IMR-90 (cell line): ENCODE results near the gene CNKSR2. TPM values are rescaled to one million over a fixed set of nuclear protein-coding genes. Genes with fewer than 3 reads are reported as not detected.

ENCODE experiments used
- ATAC-seq: fragments of 200-7000 bp; cut with Tn5 transposase; 2 replicates; pipeline ENCODE4 v1.9.1; 2020; ENCODE audit warnings: low read depth, mild to moderate bottlenecking, moderate library complexity
- BruUV-seq: library from RNA; stranded (reverse); fragments of 400-500 nt; replicated peaks from 2 replicates; lab custom pipeline; 2021; lab: Mats Ljungman, UMichigan
- CTCF ChIA-PET: fragments of 300-600 bp; formaldehyde crosslinking; extraction: SDS; loops from one replicate; lab custom pipeline; 2021; ENCODE audit warnings: antibody characterized with exemption; lab: Yijun Ruan, JAX
- POLR2A ChIA-PET: fragments of 300-600 bp; sonication (Branson Sonifier 250); formaldehyde crosslinking; loops from one replicate; lab custom pipeline; 2022; ENCODE audit warnings: antibody characterized with exemption; ENCODE audit not compliant: unreplicated experiment; lab: Charles Lee
- DNase-seq: peaks from one replicate; pipeline ENCODE4 v3.0.0; 2013
- H2AFZ ChIP-seq: replicated peaks from 2 replicates; pipeline ENCODE3; 2013; ENCODE audit warnings: low read length, mild to moderate bottlenecking; ENCODE audit not compliant: poor library complexity
- H2AK5ac ChIP-seq: 2 replicates; pipeline ENCODE4 v1.6.1; 2013; ENCODE audit warnings: low read depth, low read length, inconsistent platforms
- H2AK9ac ChIP-seq: replicated peaks from 2 replicates; pipeline ENCODE3; 2013; ENCODE audit warnings: mild to moderate bottlenecking, low read depth, low read length, moderate library complexity; ENCODE audit not compliant: poor library complexity
- H2BK120ac ChIP-seq: 2 replicates; pipeline ENCODE4 v1.6.1; 2013; ENCODE audit warnings: low read depth, low read length, inconsistent platforms
- H2BK15ac ChIP-seq: 3 replicates; pipeline ENCODE4 v1.6.1; 2013; ENCODE audit warnings: low read depth, low read length, inconsistent platforms
- H2BK20ac ChIP-seq: 2 replicates; pipeline ENCODE4 v1.6.1; 2013; ENCODE audit warnings: low read depth, mild to moderate bottlenecking, inconsistent platforms, low read length, moderate library complexity
- H2BK5ac ChIP-seq: 2 replicates; pipeline ENCODE4 v1.6.1; 2013; ENCODE audit warnings: mild to moderate bottlenecking, low read depth, low read length, inconsistent platforms; ENCODE audit not compliant: poor library complexity, severe bottlenecking
- H3K14ac ChIP-seq: replicated peaks from 2 replicates; pipeline ENCODE4 v1.6.1; 2013; ENCODE audit warnings: low read depth, low read length, inconsistent platforms
- H3K18ac ChIP-seq: 2 replicates; pipeline ENCODE4 v1.6.1; 2013; ENCODE audit warnings: low read depth, low read length, control low read depth
- H3K23ac ChIP-seq: 2 replicates; pipeline ENCODE4 v1.6.1; 2013; ENCODE audit warnings: low read depth, low read length, inconsistent platforms
- H3K27ac ChIP-seq: 2 replicates; pipeline ENCODE4 v1.5.1; 2013; ENCODE audit warnings: mild to moderate bottlenecking, control low read depth, low read length; ENCODE audit not compliant: insufficient read depth
- H3K27me3 ChIP-seq: 2 replicates; pipeline ENCODE4 v1.6.1; 2013; ENCODE audit warnings: low read length; ENCODE audit not compliant: control insufficient read depth, insufficient read depth
- H3K36me3 ChIP-seq: 2 replicates; pipeline ENCODE4 v1.6.1; 2013; ENCODE audit warnings: low read length, mixed read lengths; ENCODE audit not compliant: control insufficient read depth, insufficient read depth
- H3K4ac ChIP-seq: 2 replicates; pipeline ENCODE4 v1.6.1; 2013; ENCODE audit warnings: low read depth, low read length, inconsistent platforms
- H3K4me1 ChIP-seq: 2 replicates; pipeline ENCODE4 v1.6.1; 2013; ENCODE audit warnings: low read length, mixed read lengths; ENCODE audit not compliant: control insufficient read depth, insufficient read depth
- H3K4me2 ChIP-seq: 2 replicates; pipeline ENCODE4 v1.6.1; 2013; ENCODE audit warnings: low read depth, mild to moderate bottlenecking, control low read depth, low read length, moderate library complexity
- H3K4me3 ChIP-seq: 2 replicates; pipeline ENCODE4 v1.5.1; 2013; ENCODE audit warnings: low read depth, mild to moderate bottlenecking, control low read depth, low read length, moderate library complexity; ENCODE audit not compliant: insufficient read depth
- H3K56ac ChIP-seq: 2 replicates; pipeline ENCODE4 v1.6.1; 2013; ENCODE audit warnings: low read length, inconsistent platforms; ENCODE audit not compliant: insufficient read depth; ENCODE audit errors: extremely low read depth
- H3K79me1 ChIP-seq, 2 experiments: 2 replicates each; pipeline ENCODE4 v1.6.1; 2013; ENCODE audit warnings: low read length in 2 of 2, inconsistent platforms in 1 of 2, low read depth in 1 of 2
- H3K9ac ChIP-seq: 2 replicates; pipeline ENCODE4 v1.6.1; 2013; ENCODE audit warnings: low read depth, low read length, control low read depth
- H3K9me1 ChIP-seq: 2 replicates; pipeline ENCODE4 v1.6.1; 2013; ENCODE audit warnings: low read length, inconsistent platforms; ENCODE audit not compliant: insufficient read depth
- H3K9me3 ChIP-seq: 2 replicates; pipeline ENCODE4 v1.6.1; 2013; ENCODE audit warnings: low read length; ENCODE audit not compliant: control insufficient read depth, insufficient read depth
- H4K20me1 ChIP-seq: 2 replicates; pipeline ENCODE4 v1.6.1; 2013; ENCODE audit warnings: low read length, inconsistent platforms; ENCODE audit not compliant: insufficient read depth
- H4K5ac ChIP-seq: 2 replicates; pipeline ENCODE4 v1.6.1; 2013; ENCODE audit warnings: mild to moderate bottlenecking, low read depth, low read length, control low read depth
- H4K8ac ChIP-seq, 2 experiments: 2 replicates each; pipeline ENCODE4 v1.6.1; 2013; ENCODE audit warnings: low read depth in 2 of 2, low read length in 2 of 2, control low read depth in 1 of 2, inconsistent platforms in 1 of 2
- H4K91ac ChIP-seq: 2 replicates; pipeline ENCODE4 v1.6.1; 2013; ENCODE audit warnings: low read depth, low read length, inconsistent platforms; ENCODE audit not compliant: insufficient read depth
- NFE2L2 ChIP-seq: fragments of 150-350 bp; IDR thresholded peaks from 2 replicates; pipeline ENCODE4 v1.6.1; 2016; ENCODE audit warnings: low read depth, mild to moderate bottlenecking, low read length
- POLR2A ChIP-seq: IDR thresholded peaks from 2 replicates; pipeline ENCODE4 v1.6.1; 2012; ENCODE audit warnings: mild to moderate bottlenecking, low read depth, low read length
- RFX5 ChIP-seq: IDR thresholded peaks from 2 replicates; pipeline ENCODE4 v1.8.0; 2012; ENCODE audit warnings: low read depth, mild to moderate bottlenecking, low read length, moderate library complexity
- WGBS, 2 experiments: methylation state at CpG; one replicate each; pipeline versions ENCODE4 v1.1.5 to v1.1.7; 2013; ENCODE audit warnings: missing lambda C conversion rate in 2 of 2; ENCODE audit not compliant: insufficient read length in 1 of 2; ENCODE audit errors: extremely low coverage in 2 of 2; 5-methylcytosine and 5-hydroxymethylcytosine counted together
- dilution Hi-C: fragments of 300-500 bp; cut with HindIII; formaldehyde crosslinking; loops from one replicate; pipeline ENCODE4 v1.14.3; 2018; ENCODE audit warnings: low sequenced_read_pairs; ENCODE audit not compliant: unreplicated experiment
- in situ Hi-C: fragments of 300-500 bp; cut with MboI; formaldehyde crosslinking; loops from 3 replicates; pipeline ENCODE4 v1.14.3; 2019; ENCODE audit warnings: low sequenced_read_pairs, inconsistent platforms, mixed read lengths
- intact Hi-C: fragments of 100-400 bp; cut with micrococcal nuclease; formaldehyde crosslinking; loops from 2 replicates; pipeline ENCODE4 v1.10.0; 2022
- polyA plus RNA-seq, 3 experiments: library from polyadenylated mRNA; depleted of rRNA; stranded (reverse); fragments of >200 nt; gene quantifications; 2 replicates each; pipeline ENCODE4 v1.2.3, GENCODE V29; 2012; ENCODE audit warnings: low replicate concordance in 1 of 3
- total RNA-seq: library from RNA; depleted of rRNA; stranded (reverse); fragments of >200 nt; gene quantifications from 2 replicates; pipeline ENCODE4 v1.2.3, GENCODE V29; 2012

The CNKSR2 gene
- total and polyA plus RNA-seq, 2 of the 4 experiments (the other 2 are of a cell fraction), result 0.14 to 0.90 TPM

DNA sequence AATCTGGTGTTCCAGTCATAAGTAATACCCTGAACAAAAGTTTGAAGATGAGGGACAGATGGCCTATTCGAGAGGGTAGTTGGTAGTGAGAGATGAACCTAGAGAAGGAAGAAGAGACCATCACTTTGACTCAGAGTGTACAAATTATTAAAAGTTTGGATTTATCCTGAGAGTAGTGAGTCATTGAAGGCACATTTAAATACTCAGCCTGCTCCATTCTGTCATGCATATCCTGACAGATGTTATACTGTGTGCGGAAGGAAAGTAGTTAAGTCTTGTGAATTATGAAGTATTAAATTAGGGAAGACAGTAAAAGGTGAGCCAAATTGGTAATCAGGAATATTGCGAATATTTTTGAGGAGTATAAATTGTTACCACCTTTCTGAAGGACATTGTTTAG, 190.8 kb downstream of the CNKSR2 start:
- Histone ChIP-seq H3K79me1 (no peaks in the 10 kb centered on the region), H3K9ac (no peak overlapping the region), H3K18ac (no peak overlapping the region), H2AK5ac (no peak overlapping the region), H2BK15ac (no peak overlapping the region), H3K4me3 (no peak overlapping the region), H3K27me3 (no peaks in the 10 kb centered on the region), H4K8ac (no peak overlapping the region), H3K4ac (no peak overlapping the region), H3K9me3 (no peaks in the 10 kb centered on the region), H3K9me1 (no peaks in the 10 kb centered on the region), H3K23ac (no peak overlapping the region), H4K91ac (no peak overlapping the region), H3K56ac (no peak overlapping the region), H3K4me2 (no peak overlapping the region), H4K5ac (no peak overlapping the region), H2BK5ac (no peak overlapping the region), H2AFZ (no peak overlapping the region), H3K14ac (no peak overlapping the region), H2AK9ac (no peak overlapping the region), H3K27ac (no peak overlapping the region), H4K20me1 (no peaks in the 10 kb centered on the region), H3K36me3 (no peaks in the 10 kb centered on the region), H2BK20ac (no peak overlapping the region), H3K4me1 (no peaks in the 10 kb centered on the region), H2BK120ac (no peak overlapping the region)
- in situ Hi-C loops, result no loop called here
- dilution Hi-C loops, result no loop called here
- no peak for ATAC-seq
- intact Hi-C loops, result no loop called here
- BruUV-seq, result no TSS peak
- DNase-seq, result no peak
- WGBS, 2 experiments, result no CpG with 5 or more reads among the region's 3 CpGs
- TF ChIP-seq POLR2A (no peak), NFE2L2 (no peak), RFX5 (no peak)
- CTCF ChIA-PET, result no interaction called here
- POLR2A ChIA-PET, result no interaction called here
